Measurements from ENCODE around the gene TAB2. TPM values are rescaled to one million over a fixed set of nuclear protein-coding genes. Genes with fewer than 3 reads are reported as not detected.

The TAB2 gene
- polyA plus RNA-seq, 1 experiment, result 23.9 TPM

- Histone ChIP-seq H3K36me3 (ENCODE audit: control insufficient read depth, insufficient read depth, low read length) (no peaks in the 10 kb centered on the region), H3K4me3 (ENCODE audit: low read depth, low read length) (no peak overlapping the region), H3K27me3 (ENCODE audit: control insufficient read depth, insufficient read depth, low read length) (peaks cover 4% of the 10 kb centered on the region)
- POLR2A ChIA-PET, result no interaction called here
- TF ChIP-seq, protein P1, sequence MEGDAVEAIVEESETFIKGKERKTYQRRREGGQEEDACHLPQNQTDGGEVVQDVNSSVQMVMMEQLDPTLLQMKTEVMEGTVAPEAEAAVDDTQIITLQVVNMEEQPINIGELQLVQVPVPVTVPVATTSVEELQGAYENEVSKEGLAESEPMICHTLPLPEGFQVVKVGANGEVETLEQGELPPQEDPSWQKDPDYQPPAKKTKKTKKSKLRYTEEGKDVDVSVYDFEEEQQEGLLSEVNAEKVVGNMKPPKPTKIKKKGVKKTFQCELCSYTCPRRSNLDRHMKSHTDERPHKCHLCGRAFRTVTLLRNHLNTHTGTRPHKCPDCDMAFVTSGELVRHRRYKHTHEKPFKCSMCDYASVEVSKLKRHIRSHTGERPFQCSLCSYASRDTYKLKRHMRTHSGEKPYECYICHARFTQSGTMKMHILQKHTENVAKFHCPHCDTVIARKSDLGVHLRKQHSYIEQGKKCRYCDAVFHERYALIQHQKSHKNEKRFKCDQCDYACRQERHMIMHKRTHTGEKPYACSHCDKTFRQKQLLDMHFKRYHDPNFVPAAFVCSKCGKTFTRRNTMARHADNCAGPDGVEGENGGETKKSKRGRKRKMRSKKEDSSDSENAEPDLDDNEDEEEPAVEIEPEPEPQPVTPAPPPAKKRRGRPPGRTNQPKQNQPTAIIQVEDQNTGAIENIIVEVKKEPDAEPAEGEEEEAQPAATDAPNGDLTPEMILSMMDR (IDR thresholded peaks at IDR 0.05; ENCODE audit: insufficient read depth, low read depth, low read length), result no peak
- CTCF ChIA-PET, result no interaction called here
- DNase-seq (ENCODE audit: low read depth), result no peak
Measured at GRCh38 chr6:149306967-149307366, 10.5 kb upstream of the TAB2 start.

DNA sequence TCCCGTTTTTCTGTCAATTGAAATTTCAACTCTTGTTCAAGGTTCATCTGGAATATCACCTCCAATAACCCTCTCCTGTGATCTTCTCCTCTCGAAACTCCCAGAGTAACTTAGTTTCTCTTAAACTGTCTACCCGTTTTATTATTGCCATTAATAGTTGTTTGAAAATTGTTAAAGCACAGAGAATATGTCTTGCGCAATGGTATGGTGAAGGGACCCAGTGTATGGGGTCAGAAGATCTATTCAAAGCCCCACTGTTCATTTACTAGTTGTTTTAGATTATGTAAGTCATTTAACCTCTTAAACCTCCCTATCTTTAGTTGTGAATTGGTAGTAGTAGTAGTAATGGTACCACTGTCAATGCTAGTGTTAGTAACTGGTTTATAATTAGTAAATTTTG, 6.2 kb upstream of the TAB2 start:
- peaks cover 2% of the 10 kb centered on the region; the same call in 1 of the 2 replicates for H3K27me3 ChIP-seq (ENCODE audit: control insufficient read depth, insufficient read depth, low read length)
- no peak for DNase-seq (ENCODE audit: low read depth)
- ChIA-PET POLR2A (no interaction called here), CTCF (no interaction called here)
- no peaks in the 10 kb centered on the region for H3K36me3 ChIP-seq (ENCODE audit: control insufficient read depth, insufficient read depth, low read length)
- TF ChIP-seq, protein P1 (IDR thresholded peaks at IDR 0.05; ENCODE audit: insufficient read depth, low read depth, low read length), result no peak
- H3K4me3 ChIP-seq (ENCODE audit: low read depth, low read length), result no peak overlapping the region

- no peaks in the 10 kb centered on the region for H3K36me3 ChIP-seq (ENCODE audit: control insufficient read depth, insufficient read depth, low read length)
- POLR2A ChIA-PET, result no interaction called here
- CTCF ChIA-PET, result no interaction called here
- no peak for DNase-seq (ENCODE audit: low read depth)
- no peak overlapping the region for H3K4me3 ChIP-seq (ENCODE audit: low read depth, low read length)
- peaks cover 2% of the 10 kb centered on the region; the same call in 1 of the 2 replicates for H3K27me3 ChIP-seq (ENCODE audit: control insufficient read depth, insufficient read depth, low read length)
- TF ChIP-seq, protein P1 (IDR thresholded peaks at IDR 0.05; ENCODE audit: insufficient read depth, low read depth, low read length), result no peak
Measured at GRCh38 chr6:149311766-149312165, 5.7 kb upstream of the TAB2 start.

- DNase-seq (ENCODE audit: low read depth), result no peak
- TF ChIP-seq, protein P1 (IDR thresholded peaks at IDR 0.05; ENCODE audit: insufficient read depth, low read depth, low read length), result no peak
- CTCF ChIA-PET, result interaction anchor here (0.8 kb wide), 1 partner anchor 21 kb away, joined by 5 read pairs; no protein-coding TSS in a partner anchor
- no peak overlapping the region for H3K4me3 ChIP-seq (ENCODE audit: low read depth, low read length)
- peaks cover 2% of the 10 kb centered on the region; the same call in 1 of the 2 replicates for H3K27me3 ChIP-seq (ENCODE audit: control insufficient read depth, insufficient read depth, low read length)
- H3K36me3 ChIP-seq (ENCODE audit: control insufficient read depth, insufficient read depth, low read length), result no peaks in the 10 kb centered on the region
- POLR2A ChIA-PET, result no interaction called here
Measured at GRCh38 chr6:149313070-149313469, 4.4 kb upstream of the TAB2 start.

DNA sequence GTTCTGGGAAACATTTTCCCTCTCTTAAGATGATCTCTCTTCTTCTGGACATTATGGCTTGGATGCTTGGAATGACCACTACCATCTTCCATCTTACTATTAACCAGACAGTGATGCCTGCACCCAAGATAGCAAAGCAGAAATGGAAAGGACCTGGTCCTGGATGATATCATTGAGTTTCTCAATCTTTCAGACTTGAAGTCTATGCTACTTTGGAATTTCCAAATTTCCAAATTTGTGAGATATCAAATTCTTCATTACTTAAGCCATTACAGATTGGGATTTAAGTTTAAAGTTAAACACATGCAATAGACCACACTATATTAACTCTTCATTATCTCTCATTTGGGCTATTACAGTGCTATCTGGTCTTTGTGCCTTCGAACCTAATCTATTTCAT, 3.7 kb upstream of the TAB2 start:
- DNase-seq (ENCODE audit: low read depth), result no peak
- ChIA-PET POLR2A (no interaction called here), CTCF (interaction anchor here (0.8 kb wide), 1 partner anchor 21 kb away, joined by 5 read pairs; no protein-coding TSS in a partner anchor)
- no peaks in the 10 kb centered on the region for H3K36me3 ChIP-seq (ENCODE audit: control insufficient read depth, insufficient read depth, low read length)
- TF ChIP-seq, protein P1 (IDR thresholded peaks at IDR 0.05; ENCODE audit: insufficient read depth, low read depth, low read length), result no peak
- peaks cover 2% of the 10 kb centered on the region; the same call in 1 of the 2 replicates for H3K27me3 ChIP-seq (ENCODE audit: control insufficient read depth, insufficient read depth, low read length)
- no peak overlapping the region for H3K4me3 ChIP-seq (ENCODE audit: low read depth, low read length)
